ENCODE results near the gene ANAPC5.
"Not testable (repeated sequence)": the region's sequence is repeated elsewhere in the genome, so short reads cannot be mapped to it uniquely, and the experiment has no call there.

Gene ANAPC5

GRCh38 chr12:121284551-121285390 is 67.4 kb downstream of the ANAPC5 start:
- DNase-seq (ENCODE audit: low spot score): no peak

DNA sequence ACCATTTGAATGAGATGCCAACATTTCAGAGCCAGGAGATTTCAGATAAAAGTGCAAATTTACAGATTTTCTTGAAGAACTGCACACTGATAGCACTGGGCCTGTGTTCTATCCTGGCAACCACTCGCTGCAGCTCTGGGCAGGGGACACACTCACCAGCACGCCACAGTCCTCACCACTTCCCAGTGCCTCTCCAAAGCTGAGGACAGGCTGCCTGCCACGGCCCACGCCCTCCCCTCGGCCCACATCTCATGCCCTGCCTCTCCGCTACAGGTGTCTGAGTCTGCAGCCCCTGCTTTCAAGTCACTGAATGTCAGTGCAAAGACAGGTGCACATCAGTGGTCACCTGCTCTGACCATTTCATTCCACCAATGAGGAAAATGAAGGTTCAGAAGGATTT is 68.4 kb downstream of the ANAPC5 start:
- no peak for DNase-seq (ENCODE audit: low spot score)

GRCh38 chr12:121283388-121283787 is 68.8 kb downstream of the ANAPC5 start:
- no peak for DNase-seq (ENCODE audit: low spot score)

DNA sequence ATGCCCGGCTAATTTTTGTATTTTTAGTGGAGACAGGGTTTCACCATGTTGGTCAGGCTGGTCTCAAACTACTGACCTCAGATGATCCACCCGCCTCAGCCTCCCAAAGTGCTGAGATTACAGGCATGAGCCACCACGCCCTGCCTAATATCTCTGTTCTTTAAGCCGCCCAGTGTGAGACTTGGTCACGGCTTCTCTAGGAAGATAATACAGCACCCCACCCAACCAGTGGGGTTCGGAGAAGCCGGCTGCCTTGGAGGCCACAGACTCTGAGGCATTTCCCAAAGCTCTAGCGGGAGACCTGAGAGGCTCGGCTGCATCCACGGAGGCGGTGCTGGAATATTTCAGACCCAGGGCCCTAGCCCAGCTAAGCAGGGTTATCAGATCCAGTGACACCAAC is 69.3 kb downstream of the ANAPC5 start:
- not testable (repeated sequence) for DNase-seq (ENCODE audit: low spot score)

- DNase-seq (ENCODE audit: low spot score): no peak
These were observed 70.0 kb downstream of the ANAPC5 start for GRCh38 chr12:121282072-121282742.

GRCh38 chr12:121281116-121281515 is 71.1 kb downstream of the ANAPC5 start:
- DNase-seq (ENCODE audit: low spot score): not testable (repeated sequence)

- DNase-seq (ENCODE audit: low spot score): not testable (repeated sequence)
These were observed 71.7 kb downstream of the ANAPC5 start for GRCh38 chr12:121280531-121280930.

DNA sequence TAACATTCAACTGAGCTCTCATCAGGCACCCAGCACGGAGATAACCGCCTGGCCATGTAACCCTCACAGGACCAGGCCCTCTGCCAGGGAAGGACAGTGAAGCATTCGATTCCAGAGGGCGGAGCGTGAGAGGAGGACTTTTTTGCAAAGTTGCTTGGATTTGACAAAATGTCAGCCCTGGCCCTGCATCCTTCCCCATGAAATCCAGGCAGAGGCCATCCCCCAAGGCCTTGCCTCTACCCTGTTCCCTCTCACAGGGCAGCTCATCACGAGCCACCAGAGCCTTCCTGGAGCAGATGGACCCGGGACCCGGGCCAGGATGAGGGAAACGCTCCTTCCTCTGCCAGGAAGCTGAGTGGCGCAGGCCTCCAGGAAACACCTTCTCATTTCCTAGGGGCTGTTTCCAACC is 72.7 kb downstream of the ANAPC5 start:
- no peak for DNase-seq (ENCODE audit: low spot score)

DNA sequence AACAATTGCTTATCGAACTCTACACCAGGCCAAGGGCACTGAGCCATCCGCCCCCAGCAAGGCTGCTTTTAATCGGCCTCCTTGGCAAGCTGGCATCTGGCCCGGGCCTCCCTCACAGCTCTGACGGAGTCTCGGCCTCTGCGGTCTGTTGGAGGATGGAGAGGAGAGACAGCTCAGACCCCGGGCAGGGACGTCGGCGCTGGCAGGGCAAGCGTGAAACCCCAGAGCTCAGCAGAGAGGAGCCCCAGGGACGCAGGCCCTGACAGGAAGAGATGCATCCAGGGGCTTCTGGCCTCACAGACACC is 73.2 kb downstream of the ANAPC5 start:
- no peak for DNase-seq (ENCODE audit: low spot score)

- no peak for DNase-seq (ENCODE audit: low spot score)
These were observed 73.8 kb downstream of the ANAPC5 start for GRCh38 chr12:121278169-121279070.

DNA sequence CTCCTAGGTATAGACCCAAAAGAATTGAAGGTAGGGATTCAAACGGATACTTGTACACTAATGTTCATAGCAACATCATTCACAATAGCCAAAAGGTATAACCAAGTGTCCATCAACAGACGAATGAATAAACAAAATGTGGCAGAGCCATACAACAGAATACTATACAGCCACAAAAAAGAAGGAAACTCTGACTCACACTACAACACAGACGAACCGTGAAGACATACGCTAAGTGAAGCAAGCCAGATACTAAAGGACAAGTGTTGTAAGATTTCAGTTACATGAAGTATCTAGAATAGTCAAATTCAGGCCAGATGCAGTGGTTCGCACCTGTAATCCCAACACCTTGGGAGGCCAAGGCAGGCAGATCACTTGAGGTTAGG is 74.8 kb downstream of the ANAPC5 start:
- DNase-seq (ENCODE audit: low spot score): no peak

DNA sequence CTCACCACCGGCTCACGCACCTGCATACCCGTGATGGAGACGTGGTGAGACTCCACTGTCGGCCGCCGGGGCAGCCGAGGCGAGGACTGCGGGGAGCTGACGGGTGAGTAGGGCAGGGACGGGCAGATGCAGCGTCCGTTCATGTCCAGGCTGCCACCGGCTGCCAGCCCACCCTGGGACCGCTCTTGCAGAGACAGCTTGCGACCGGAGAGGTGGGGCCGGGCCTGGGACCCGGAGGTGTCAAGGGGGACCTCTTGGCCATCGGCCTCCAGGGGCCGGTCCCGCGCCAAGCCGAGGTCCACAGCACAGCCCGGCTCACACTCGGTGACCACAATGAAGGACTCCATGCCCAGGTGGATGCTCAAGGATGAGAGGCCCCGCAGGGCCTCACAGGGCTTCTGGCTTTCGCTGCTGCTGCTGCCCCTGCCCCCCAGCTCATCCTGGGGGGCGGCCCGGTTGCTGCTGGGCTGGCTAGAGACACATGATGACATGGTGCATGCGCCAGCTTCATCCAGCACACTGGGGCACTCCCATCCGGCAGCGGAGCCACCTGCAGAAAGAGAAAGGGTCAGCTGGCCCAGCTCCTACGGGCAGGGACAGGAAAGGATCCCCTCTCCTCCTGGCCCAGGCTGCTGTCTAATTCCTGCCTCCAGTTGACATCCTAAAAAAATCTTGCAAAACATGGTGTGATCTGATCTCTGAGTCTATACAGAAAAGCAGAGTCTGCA is 78.0 kb downstream of the ANAPC5 start:
- no peak for DNase-seq (ENCODE audit: low spot score)

DNA sequence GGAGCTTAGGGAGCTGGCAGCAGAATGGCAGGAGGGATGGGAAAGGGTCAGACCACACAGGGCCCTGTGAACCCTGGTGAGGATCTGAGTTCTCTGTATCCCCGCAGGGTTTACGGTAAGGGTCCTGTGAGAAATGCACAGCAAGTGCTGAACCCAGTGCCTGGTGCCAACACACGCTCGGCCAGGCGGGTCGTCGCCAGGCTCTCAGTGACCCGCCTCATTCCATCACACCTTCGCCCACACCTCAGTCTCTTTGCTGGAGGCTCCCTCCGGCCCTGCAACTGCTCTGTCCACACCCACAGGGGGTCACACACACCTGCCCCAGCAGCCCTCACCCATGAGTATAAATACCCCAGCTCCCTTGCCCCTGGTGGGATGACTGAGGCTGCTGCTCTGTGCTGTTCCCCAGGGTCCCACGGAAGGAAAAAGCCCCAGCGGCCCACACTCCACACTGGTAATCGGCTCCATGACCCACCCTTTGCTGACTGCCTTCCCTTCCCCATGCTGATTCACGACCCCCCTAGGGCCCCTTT is 78.8 kb downstream of the ANAPC5 start:
- no peak for DNase-seq (ENCODE audit: low spot score)

GRCh38 chr12:121267822-121268221 is 84.4 kb downstream of the ANAPC5 start:
- DNase-seq (ENCODE audit: low spot score): no peak

DNA sequence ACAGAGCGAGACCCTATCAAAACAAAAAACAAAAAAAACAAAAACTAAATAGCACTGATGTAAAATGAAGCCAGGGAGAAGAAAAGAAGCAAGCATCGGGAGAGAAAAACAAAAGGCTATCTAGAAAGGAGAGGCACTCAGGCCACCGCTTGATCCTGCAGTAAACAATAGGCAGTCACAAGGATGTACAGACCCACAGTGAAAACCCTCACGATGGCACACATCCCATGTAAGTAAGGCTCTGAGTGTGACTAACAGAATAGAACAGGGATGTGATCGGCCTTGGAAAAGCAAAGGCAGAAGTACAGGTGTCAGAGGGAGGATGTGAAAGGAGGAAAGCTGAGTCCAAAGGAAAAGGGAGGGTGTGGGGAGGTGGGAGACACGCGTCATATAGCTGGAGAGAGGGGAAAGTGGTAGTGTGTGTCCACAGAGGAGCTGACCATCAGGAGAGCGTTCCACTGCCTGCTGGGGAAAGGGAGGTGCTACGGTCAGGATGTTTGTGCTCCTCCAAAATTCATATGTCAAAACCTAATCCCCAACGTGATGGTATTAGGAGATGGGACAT is 87.2 kb downstream of the ANAPC5 start:
- DNase-seq (ENCODE audit: low spot score): no peak

DNA sequence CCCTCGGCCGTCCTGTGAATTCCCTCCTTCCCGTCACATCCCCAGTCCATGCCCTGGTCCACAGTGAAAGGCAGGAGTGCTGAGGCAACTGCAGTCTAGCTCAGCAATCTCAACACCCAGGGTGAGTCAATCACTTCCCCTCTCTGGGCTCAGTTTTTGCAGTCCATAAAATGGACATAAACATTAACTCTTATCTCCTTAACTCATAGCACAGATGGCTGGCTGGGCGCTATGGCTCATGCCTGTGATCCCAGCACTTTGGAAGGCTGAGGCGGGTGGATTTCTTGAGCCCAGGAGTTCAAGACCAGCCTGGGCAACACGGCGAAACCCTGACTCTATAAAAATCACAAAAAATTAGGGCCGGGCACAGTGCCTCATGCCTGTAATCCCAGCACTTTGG is 88.1 kb downstream of the ANAPC5 start:
- DNase-seq (ENCODE audit: low spot score): no peak

DNA sequence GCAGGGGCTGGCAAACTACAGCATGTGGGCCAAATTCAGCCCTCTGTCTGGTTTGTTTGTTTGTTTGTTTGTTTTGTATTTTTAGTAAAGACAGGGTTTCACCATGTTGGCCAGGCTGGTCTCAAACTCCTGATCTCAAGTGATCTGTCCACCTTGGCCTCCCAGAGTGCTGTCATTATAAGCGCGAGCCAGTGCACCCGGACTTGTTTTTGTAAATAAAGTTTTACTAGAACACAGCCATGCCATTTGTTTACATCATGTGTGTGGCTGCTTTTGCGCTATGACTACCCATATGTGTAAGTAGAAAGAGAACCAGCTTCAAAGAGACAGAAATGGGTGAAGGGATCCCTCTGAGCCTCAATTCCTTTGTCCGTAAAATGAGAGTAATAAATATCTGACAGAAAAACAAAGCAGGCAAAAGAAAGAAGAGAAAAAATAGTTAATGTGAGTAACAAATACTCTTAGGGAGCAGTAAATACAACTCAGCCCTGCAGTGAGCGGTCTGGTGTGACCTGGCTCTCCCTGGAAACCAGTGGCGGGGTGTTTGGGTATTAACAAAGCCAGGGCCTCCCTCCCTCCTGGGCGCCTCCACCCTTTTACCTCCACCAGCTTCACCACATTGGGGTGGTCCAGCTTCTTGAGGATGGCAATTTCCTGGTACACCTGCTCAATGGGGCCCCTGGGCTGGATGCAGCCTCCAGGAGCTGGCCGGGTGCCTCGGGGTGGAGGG is 88.8 kb downstream of the ANAPC5 start:
- no peak for DNase-seq (ENCODE audit: low spot score)

GRCh38 chr12:121261398-121261797 is 90.8 kb downstream of the ANAPC5 start:
- DNase-seq (ENCODE audit: low spot score): no peak

GRCh38 chr12:121260091-121260490 is 92.1 kb downstream of the ANAPC5 start:
- DNase-seq (ENCODE audit: low spot score): no peak

DNA sequence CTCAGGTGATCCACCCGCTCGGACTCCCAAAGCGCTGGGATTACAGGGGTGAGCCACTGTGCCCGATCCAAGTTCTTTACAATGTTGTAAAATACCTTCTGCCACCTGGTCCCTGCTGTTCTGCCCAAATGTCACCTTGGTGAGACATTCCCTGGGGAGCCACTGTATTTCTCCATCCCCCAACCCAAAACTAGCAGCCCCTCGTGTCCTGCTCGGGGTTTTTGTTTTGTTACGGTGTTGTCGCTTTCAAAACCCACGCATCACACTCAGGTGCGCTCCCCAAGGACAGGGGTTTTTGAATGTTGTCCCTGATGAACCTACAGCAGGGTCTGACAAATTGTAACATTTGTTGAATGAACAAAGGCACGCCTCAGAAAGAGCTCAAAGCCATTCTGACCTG is 93.1 kb downstream of the ANAPC5 start:
- DNase-seq (ENCODE audit: low spot score): no peak
